Measurements from ENCODE around the gene PAX8.
"Not testable (repeated sequence)": the region's sequence is repeated elsewhere in the genome, so short reads cannot be mapped to it uniquely, and the experiment has no call there.

The PAX8 gene

DNA sequence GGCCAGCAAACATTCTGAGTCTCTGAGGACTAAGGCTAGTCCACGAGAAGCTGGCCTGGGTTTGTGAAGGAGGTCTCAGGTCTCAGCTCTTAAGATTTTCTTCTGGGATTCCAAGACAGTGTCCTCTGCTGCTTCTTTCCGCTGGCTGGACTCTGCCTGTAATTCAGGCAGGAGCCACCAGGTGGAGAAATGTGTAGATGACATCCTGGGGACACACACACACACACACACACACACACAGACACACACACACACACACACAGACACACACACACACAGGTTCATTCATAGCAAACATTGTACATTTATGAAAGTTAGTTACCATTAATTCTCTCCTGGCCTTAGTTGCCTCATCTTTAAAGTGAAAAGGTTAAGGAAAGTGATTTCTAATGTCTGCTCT is 18.9 kb upstream of the PAX8 start:
- TF ChIP-seq, protein P1, sequence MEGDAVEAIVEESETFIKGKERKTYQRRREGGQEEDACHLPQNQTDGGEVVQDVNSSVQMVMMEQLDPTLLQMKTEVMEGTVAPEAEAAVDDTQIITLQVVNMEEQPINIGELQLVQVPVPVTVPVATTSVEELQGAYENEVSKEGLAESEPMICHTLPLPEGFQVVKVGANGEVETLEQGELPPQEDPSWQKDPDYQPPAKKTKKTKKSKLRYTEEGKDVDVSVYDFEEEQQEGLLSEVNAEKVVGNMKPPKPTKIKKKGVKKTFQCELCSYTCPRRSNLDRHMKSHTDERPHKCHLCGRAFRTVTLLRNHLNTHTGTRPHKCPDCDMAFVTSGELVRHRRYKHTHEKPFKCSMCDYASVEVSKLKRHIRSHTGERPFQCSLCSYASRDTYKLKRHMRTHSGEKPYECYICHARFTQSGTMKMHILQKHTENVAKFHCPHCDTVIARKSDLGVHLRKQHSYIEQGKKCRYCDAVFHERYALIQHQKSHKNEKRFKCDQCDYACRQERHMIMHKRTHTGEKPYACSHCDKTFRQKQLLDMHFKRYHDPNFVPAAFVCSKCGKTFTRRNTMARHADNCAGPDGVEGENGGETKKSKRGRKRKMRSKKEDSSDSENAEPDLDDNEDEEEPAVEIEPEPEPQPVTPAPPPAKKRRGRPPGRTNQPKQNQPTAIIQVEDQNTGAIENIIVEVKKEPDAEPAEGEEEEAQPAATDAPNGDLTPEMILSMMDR (IDR thresholded peaks at IDR 0.05; ENCODE audit: low read depth, low read length, poor library complexity, severe bottlenecking), result peak; percentile 62
- H3K4me1 ChIP-seq (ENCODE audit: control insufficient read depth, low read length); H3K36me3 ChIP-seq (ENCODE audit: control insufficient read depth, low read length); H3K9me3 ChIP-seq (ENCODE audit: control insufficient read depth, insufficient read depth, low read length); H3K79me2 ChIP-seq (ENCODE audit: control insufficient read depth, low read length); H3K27me3 ChIP-seq (ENCODE audit: control insufficient read depth, low read length); H3F3A ChIP-seq (ENCODE audit: control insufficient read depth, insufficient read depth); H4K20me1 ChIP-seq (ENCODE audit: control insufficient read depth, insufficient read depth, low read depth, low read length); H3K27ac ChIP-seq (ENCODE audit: low read depth, low read length); H3K4me2 ChIP-seq (ENCODE audit: low read length); H3K4me3 ChIP-seq (ENCODE audit: low read length); H3K9me2 ChIP-seq (replicated peaks; ENCODE audit: control insufficient read depth, low read length): not testable (repeated sequence)

DNA sequence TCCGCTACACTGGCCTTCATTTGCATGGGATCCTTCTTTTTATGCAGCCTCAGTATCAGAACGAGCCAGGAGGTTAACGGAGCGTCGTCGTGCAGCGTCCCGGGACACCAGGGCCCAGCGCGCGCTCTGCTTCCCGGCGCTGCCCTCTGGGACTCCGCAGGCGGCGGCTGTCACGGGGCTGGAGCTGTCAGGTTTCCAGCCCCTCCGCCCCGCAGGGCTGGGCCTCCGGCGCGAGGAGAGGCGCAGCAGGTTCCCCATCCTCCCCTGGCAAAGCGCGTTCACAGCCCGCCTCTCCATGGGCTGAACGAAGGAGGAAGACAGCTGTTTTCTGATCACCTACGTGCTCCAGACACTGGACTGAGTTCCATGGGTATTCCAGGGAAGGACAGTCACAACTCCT is 12.5 kb upstream of the PAX8 start:
- H4K20me1 ChIP-seq (ENCODE audit: control insufficient read depth, insufficient read depth, low read depth, low read length), result no peaks in the 10 kb centered on the region
- no peaks in the 10 kb centered on the region for H3K9me3 ChIP-seq (ENCODE audit: control insufficient read depth, insufficient read depth, low read length)
- TF ChIP-seq EZH2phosphoT487 (IDR thresholded peaks at IDR 0.05; ENCODE audit: borderline replicate concordance, low read length), result no peak
- TF ChIP-seq, protein P1 (IDR thresholded peaks at IDR 0.05; ENCODE audit: low read depth, low read length, poor library complexity, severe bottlenecking), result no peak
- H3K27ac ChIP-seq (ENCODE audit: low read depth, low read length), result no peak overlapping the region
- no peaks in the 10 kb centered on the region for H3K36me3 ChIP-seq (ENCODE audit: control insufficient read depth, low read length)
- no peaks in the 10 kb centered on the region for H3K4me1 ChIP-seq (ENCODE audit: control insufficient read depth, low read length)
- no peaks in the 10 kb centered on the region for H3F3A ChIP-seq (ENCODE audit: control insufficient read depth, insufficient read depth)
- H3K4me2 ChIP-seq (ENCODE audit: low read length), result no peak overlapping the region
- H3K27me3 ChIP-seq (ENCODE audit: control insufficient read depth, low read length), result peaks cover 3% of the 10 kb centered on the region; the same call in 1 of the 2 replicates
- H3K9me2 ChIP-seq (replicated peaks; ENCODE audit: control insufficient read depth, low read length), result no peaks in the 10 kb centered on the region
- H3K4me3 ChIP-seq (ENCODE audit: low read length), result no peak overlapping the region
- H3K79me2 ChIP-seq (ENCODE audit: control insufficient read depth, low read length), result no peaks in the 10 kb centered on the region

DNA sequence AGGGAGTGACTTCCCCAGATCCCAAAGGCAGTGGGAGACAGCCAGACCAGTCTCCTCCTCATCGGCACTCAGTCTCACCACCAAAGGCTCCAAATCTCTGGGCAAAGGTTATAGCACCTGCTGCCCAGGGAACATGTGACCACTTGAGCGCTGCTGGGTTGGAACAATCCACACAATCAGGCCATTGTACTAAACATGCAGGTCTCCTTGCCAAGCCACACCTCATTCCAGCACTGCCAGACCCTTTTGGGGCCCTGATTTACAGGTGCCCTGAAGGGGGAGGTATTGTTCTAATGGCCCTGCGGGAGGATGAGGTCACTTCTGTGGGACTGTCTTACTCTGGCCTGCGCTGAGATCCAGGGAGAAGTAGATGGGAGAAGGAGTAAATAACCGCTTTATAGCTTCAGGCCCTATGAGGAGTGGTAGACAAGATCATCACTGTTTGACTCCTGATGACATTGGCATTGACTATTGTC is 10.0 kb upstream of the PAX8 start:
- H3K9me2 ChIP-seq (replicated peaks; ENCODE audit: control insufficient read depth, low read length); H3K79me2 ChIP-seq (ENCODE audit: control insufficient read depth, low read length); H3K27me3 ChIP-seq (ENCODE audit: control insufficient read depth, low read length); H3K27ac ChIP-seq (ENCODE audit: low read depth, low read length); H3F3A ChIP-seq (ENCODE audit: control insufficient read depth, insufficient read depth); H4K20me1 ChIP-seq (ENCODE audit: control insufficient read depth, insufficient read depth, low read depth, low read length); H3K4me3 ChIP-seq (ENCODE audit: low read length); H3K9me3 ChIP-seq (ENCODE audit: control insufficient read depth, insufficient read depth, low read length); H3K4me2 ChIP-seq (ENCODE audit: low read length); H3K4me1 ChIP-seq (ENCODE audit: control insufficient read depth, low read length); H3K36me3 ChIP-seq (ENCODE audit: control insufficient read depth, low read length): not testable (repeated sequence)

DNA sequence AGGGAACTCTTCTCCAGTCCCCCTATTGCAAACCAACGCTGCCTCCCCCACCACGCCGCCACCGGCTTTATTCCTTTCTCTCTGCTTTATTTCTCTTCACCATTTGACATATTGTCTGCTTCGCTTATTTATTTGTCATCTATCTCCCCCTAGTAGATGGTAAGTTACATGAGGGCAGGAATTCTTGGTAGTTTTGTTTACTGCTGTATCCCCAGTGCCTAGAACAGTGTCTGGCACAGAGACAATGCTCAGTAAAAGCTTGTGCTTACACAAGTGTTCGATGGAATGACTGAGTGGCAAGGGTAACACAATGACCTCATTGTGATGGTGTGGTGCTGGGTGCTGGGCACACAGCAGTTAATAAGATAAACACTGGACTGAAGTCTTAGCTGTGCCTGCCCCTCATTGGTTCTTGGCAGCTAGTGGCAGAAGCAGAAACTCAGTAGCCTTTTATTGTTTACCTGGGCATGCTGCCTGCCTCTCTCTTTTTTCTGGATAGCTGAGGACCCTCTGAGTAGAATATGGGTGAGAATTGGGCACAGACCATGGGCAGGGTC is 9.5 kb upstream of the PAX8 start:
- not testable (repeated sequence) for H3K4me1 ChIP-seq (ENCODE audit: control insufficient read depth, low read length); H3F3A ChIP-seq (ENCODE audit: control insufficient read depth, insufficient read depth); H3K9me2 ChIP-seq (replicated peaks; ENCODE audit: control insufficient read depth, low read length); H3K27me3 ChIP-seq (ENCODE audit: control insufficient read depth, low read length); H3K9me3 ChIP-seq (ENCODE audit: control insufficient read depth, insufficient read depth, low read length); H3K36me3 ChIP-seq (ENCODE audit: control insufficient read depth, low read length); H4K20me1 ChIP-seq (ENCODE audit: control insufficient read depth, insufficient read depth, low read depth, low read length); H3K4me3 ChIP-seq (ENCODE audit: low read length); H3K79me2 ChIP-seq (ENCODE audit: control insufficient read depth, low read length); H3K27ac ChIP-seq (ENCODE audit: low read depth, low read length); H3K4me2 ChIP-seq (ENCODE audit: low read length)
